SK-N-SH treated with all-trans-retinoic acid at 6 μM for 48 hours (cell line): Measurements from ENCODE around the gene CRADD.

ENCODE experiments used
- ARNTL ChIP-seq: fragments of 450-650 bp; formaldehyde crosslinking; IDR thresholded peaks from 2 replicates; pipeline ENCODE4 v1.5.0; 2020; ENCODE audit warnings: low read depth, mild to moderate bottlenecking, moderate library complexity, borderline replicate concordance
- BACH2 ChIP-seq: fragments of 250-450 bp; sonication (Bioruptor Pico); IDR thresholded peaks from 2 replicates; pipeline ENCODE4 v1.9.0; 2021; ENCODE audit warnings: mild to moderate bottlenecking, borderline replicate concordance
- CREB5 ChIP-seq: fragments of 250-450 bp; sonication (Bioruptor Pico); IDR thresholded peaks from 2 replicates; pipeline ENCODE4 v1.5.1; 2020; ENCODE audit warnings: low read depth, mild to moderate bottlenecking, moderate library complexity
- GLIS3 ChIP-seq: fragments of 250-450 bp; sonication (Bioruptor Pico); IDR thresholded peaks from 2 replicates; pipeline ENCODE4 v1.5.0; 2020; ENCODE audit warnings: mild to moderate bottlenecking, moderate library complexity
- POU6F1 ChIP-seq: fragments of 250-450 bp; sonication (Bioruptor Pico); IDR thresholded peaks from 2 replicates; pipeline ENCODE4 v1.8.0; 2021; ENCODE audit warnings: low read depth, mild to moderate bottlenecking, moderate library complexity, borderline replicate concordance
- RARB ChIP-seq: fragments of 250-450 bp; sonication (Bioruptor Pico); IDR thresholded peaks from 2 replicates; pipeline ENCODE4 v1.8.0; 2021; ENCODE audit warnings: mild to moderate bottlenecking, moderate library complexity
- SNAI2 ChIP-seq: fragments of 250-450 bp; sonication (Bioruptor Pico); IDR thresholded peaks from 2 replicates; pipeline ENCODE4 v1.5.0; 2020; ENCODE audit warnings: mild to moderate bottlenecking, moderate library complexity
- TCF4 ChIP-seq: fragments of 250-450 bp; sonication (Bioruptor Pico); IDR thresholded peaks from 2 replicates; pipeline ENCODE4 v1.8.0; 2021; ENCODE audit warnings: mild to moderate bottlenecking, moderate library complexity, borderline replicate concordance
- ZC3H10 ChIP-seq: fragments of 250-450 bp; sonication (Bioruptor Pico); IDR thresholded peaks from 2 replicates; pipeline ENCODE4 v1.5.1; 2021; ENCODE audit warnings: mild to moderate bottlenecking, moderate library complexity
- ZFP3 ChIP-seq: fragments of 250-450 bp; sonication (Bioruptor Pico); IDR thresholded peaks from 2 replicates; pipeline ENCODE4 v1.5.0; 2020; ENCODE audit warnings: mild to moderate bottlenecking, moderate library complexity
- ZFP30 ChIP-seq: fragments of 450-650 bp; formaldehyde crosslinking; IDR thresholded peaks from 2 replicates; pipeline ENCODE4 v1.5.0; 2022; ENCODE audit warnings: mild to moderate bottlenecking, moderate library complexity
- ZNF565 ChIP-seq: fragments of 450-650 bp; formaldehyde crosslinking; conservative IDR thresholded peaks from 2 replicates; pipeline ENCODE4 v1.5.0; 2020; ENCODE audit warnings: low read depth, mild to moderate bottlenecking, moderate library complexity
- TF ChIP-seq, protein P1 (sequence below): fragments of 250-450 bp; sonication (Bioruptor Pico); IDR thresholded peaks from 2 replicates; pipeline ENCODE4 v1.8.0; 2020; ENCODE audit warnings: mild to moderate bottlenecking, moderate library complexity, borderline replicate concordance

DNA sequence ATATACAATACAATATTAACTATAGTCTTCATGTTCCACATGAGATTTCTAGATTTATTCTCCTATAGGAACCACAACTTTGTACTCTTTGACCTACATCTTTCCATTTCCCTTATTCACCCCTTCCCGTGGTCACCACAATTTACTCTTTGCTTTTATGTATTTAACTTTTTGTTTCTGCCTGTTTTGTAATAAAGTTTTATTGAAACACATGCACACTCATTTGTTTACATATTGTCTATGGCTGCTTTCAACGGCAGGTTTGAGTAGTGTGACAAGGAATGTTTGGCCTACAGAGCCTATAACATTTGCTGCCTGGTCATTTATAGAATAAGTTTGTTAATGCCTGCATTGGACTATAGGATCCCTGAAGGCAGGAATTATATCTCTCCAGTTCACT lies 231.1 kb downstream of the CRADD start:
- TF ChIP-seq TCF4 (CRISPR knock-in tag) (no peak), BACH2 (no peak), ARNTL (CRISPR knock-in tag) (no peak), GLIS3 (CRISPR knock-in tag) (no peak), CREB5 (CRISPR knock-in tag) (no peak), ZFP30 (no peak), RARB (CRISPR knock-in tag) (no peak), ZFP3 (CRISPR knock-in tag) (no peak), SNAI2 (CRISPR knock-in tag) (no peak), ZC3H10 (CRISPR knock-in tag) (no peak), POU6F1 (CRISPR knock-in tag) (no peak), ZNF565 (no peak)
- TF ChIP-seq, protein P1, sequence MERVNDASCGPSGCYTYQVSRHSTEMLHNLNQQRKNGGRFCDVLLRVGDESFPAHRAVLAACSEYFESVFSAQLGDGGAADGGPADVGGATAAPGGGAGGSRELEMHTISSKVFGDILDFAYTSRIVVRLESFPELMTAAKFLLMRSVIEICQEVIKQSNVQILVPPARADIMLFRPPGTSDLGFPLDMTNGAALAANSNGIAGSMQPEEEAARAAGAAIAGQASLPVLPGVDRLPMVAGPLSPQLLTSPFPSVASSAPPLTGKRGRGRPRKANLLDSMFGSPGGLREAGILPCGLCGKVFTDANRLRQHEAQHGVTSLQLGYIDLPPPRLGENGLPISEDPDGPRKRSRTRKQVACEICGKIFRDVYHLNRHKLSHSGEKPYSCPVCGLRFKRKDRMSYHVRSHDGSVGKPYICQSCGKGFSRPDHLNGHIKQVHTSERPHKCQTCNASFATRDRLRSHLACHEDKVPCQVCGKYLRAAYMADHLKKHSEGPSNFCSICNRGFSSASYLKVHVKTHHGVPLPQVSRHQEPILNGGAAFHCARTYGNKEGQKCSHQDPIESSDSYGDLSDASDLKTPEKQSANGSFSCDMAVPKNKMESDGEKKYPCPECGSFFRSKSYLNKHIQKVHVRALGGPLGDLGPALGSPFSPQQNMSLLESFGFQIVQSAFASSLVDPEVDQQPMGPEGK = no peak
